Measurements from ENCODE around the gene CDR2. TPM values are rescaled to one million over a fixed set of nuclear protein-coding genes. Genes with fewer than 3 reads are reported as not detected.
"Not testable (repeated sequence)": the region's sequence is repeated elsewhere in the genome, so short reads cannot be mapped to it uniquely, and the experiment has no call there.

The CDR2 gene
- total RNA-seq, 1 donor from 2014 or later, result 28.0 TPM

DNA sequence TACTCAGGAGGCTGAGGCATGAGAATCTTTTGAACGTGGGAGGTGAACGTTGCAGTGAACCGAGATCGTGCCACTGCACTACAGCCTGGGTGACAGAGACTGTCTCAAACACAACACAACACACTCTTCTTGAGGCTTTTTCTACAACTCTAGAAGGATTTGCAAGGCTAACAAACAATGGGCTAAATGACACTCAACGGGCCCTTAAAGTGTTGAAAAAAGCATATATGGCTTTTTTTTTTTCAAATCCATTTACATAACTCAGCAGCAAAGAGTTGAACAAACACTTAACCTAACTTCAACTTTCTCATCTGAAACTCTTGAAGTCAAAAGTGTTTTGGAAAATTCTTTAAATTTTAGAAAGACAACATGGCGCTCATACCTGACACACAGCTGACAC is 22.3 kb downstream of the CDR2 start:
- Histone ChIP-seq H3K36me3 (no peaks in the 10 kb centered on the region), H3K27me3 (no peaks in the 10 kb centered on the region), H3K4me2 (no peak overlapping the region), H4K20me1 (ENCODE audit: low read depth) (no peaks in the 10 kb centered on the region), H3K9ac (no peak overlapping the region), H3F3A (ENCODE audit: low read depth) (peaks cover 5% of the 10 kb centered on the region), H3K4me3 (no peak overlapping the region), H3K79me2 (ENCODE audit: low read depth) (no peaks in the 10 kb centered on the region), H3K9me3 (ENCODE audit: low read depth) (no peaks in the 10 kb centered on the region), H2AFZ (replicated peaks) (no peak overlapping the region), H3K4me1 (no peaks in the 10 kb centered on the region), H3K27ac (no peak overlapping the region)
- DNase-seq (ENCODE audit: low spot score), result no peak
- Mint-ChIP-seq H3K9me3 (no peaks in the 10 kb centered on the region), H3K27ac (no peak overlapping the region), H3K36me3 (peaks cover 30% of the 10 kb centered on the region), H3K4me3 (no peak overlapping the region), H3K4me1 (peaks cover 8% of the 10 kb centered on the region), H3K27me3 (ENCODE audit: insufficient read depth, low read depth) (peaks cover 3% of the 10 kb centered on the region)
- TF ChIP-seq EZH2phosphoT487 (IDR thresholded peaks at IDR 0.05) (no peak), EZH2 (IDR thresholded peaks at IDR 0.05) (no peak)
- TF ChIP-seq, protein P1, sequence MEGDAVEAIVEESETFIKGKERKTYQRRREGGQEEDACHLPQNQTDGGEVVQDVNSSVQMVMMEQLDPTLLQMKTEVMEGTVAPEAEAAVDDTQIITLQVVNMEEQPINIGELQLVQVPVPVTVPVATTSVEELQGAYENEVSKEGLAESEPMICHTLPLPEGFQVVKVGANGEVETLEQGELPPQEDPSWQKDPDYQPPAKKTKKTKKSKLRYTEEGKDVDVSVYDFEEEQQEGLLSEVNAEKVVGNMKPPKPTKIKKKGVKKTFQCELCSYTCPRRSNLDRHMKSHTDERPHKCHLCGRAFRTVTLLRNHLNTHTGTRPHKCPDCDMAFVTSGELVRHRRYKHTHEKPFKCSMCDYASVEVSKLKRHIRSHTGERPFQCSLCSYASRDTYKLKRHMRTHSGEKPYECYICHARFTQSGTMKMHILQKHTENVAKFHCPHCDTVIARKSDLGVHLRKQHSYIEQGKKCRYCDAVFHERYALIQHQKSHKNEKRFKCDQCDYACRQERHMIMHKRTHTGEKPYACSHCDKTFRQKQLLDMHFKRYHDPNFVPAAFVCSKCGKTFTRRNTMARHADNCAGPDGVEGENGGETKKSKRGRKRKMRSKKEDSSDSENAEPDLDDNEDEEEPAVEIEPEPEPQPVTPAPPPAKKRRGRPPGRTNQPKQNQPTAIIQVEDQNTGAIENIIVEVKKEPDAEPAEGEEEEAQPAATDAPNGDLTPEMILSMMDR (IDR thresholded peaks at IDR 0.05), result no peak

DNA sequence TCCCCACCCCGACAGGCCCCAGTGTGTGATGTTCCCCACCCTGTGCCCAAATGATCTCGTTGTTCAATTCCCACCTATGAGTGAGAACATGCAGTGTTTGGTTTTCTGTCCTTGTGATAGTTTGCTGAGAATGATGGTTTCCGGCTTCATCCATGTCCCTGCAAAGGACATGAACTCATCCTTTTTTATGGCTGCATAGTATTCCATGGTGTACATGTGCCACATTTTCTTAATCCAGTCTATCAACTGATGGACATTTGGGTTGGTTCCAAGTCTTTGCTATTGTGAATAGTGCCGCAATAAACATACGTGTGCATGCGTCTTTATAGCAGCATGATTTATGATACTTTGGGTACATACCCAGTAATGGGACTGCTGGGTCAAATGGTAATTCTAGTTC is 23.4 kb downstream of the CDR2 start:
- not testable (repeated sequence) for H4K20me1 ChIP-seq (ENCODE audit: low read depth); H3K27me3 Mint-ChIP-seq (ENCODE audit: insufficient read depth, low read depth); H3K4me2 ChIP-seq; H3K27ac ChIP-seq; H3K9me3 ChIP-seq (ENCODE audit: low read depth); DNase-seq (ENCODE audit: low spot score); H3K9ac ChIP-seq; H3K79me2 ChIP-seq (ENCODE audit: low read depth); H3F3A ChIP-seq (ENCODE audit: low read depth); H3K36me3 ChIP-seq; H3K4me3 ChIP-seq; H3K4me1 Mint-ChIP-seq; H2AFZ ChIP-seq (replicated peaks); H3K4me3 Mint-ChIP-seq; H3K4me1 ChIP-seq; H3K27me3 ChIP-seq; H3K27ac Mint-ChIP-seq; H3K9me3 Mint-ChIP-seq
- H3K36me3 Mint-ChIP-seq, result peaks cover 36% of the 10 kb centered on the region

DNA sequence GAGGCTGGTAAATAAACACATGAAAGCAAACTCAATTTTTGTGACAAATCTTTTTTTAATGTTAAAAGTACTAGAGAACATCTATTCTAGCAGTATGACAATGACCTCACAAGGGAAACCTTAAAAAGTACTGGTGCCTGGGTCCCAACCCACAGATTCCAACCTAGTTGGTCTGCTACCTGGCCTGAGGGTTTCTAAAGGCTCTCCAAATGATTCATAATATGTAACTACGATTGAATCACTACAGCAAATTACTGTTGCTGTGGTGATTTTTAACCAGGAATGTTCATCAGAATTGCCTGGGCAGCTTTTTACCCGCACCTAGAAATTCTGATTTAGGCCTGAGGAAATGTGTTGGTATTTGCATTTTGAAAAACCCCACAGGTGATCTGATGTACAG is 26.1 kb downstream of the CDR2 start:
- H3K4me2 ChIP-seq, result no peak overlapping the region
- peaks cover 3% of the 10 kb centered on the region for H3K27me3 Mint-ChIP-seq (ENCODE audit: insufficient read depth, low read depth)
- H3K4me3 ChIP-seq, result no peak overlapping the region
- no peaks in the 10 kb centered on the region for H3K4me1 ChIP-seq
- no peak for TF ChIP-seq EZH2phosphoT487 (IDR thresholded peaks at IDR 0.05)
- no peak for TF ChIP-seq EZH2 (IDR thresholded peaks at IDR 0.05)
- TF ChIP-seq, protein P1 (IDR thresholded peaks at IDR 0.05), result no peak
- no peak overlapping the region for H3K9ac ChIP-seq
- H2AFZ ChIP-seq (replicated peaks), result no peak overlapping the region
- no peaks in the 10 kb centered on the region for H3K9me3 ChIP-seq (ENCODE audit: low read depth)
- H3K79me2 ChIP-seq (ENCODE audit: low read depth), result no peaks in the 10 kb centered on the region
- H3K4me1 Mint-ChIP-seq, result peaks cover 3% of the 10 kb centered on the region
- DNase-seq (ENCODE audit: low spot score), result no peak
- peaks cover 37% of the 10 kb centered on the region for H3K36me3 Mint-ChIP-seq
- H3K4me3 Mint-ChIP-seq, result no peak overlapping the region
- no peaks in the 10 kb centered on the region for H4K20me1 ChIP-seq (ENCODE audit: low read depth)
- H3K27ac Mint-ChIP-seq, result no peak overlapping the region
- peaks cover 2% of the 10 kb centered on the region for H3F3A ChIP-seq (ENCODE audit: low read depth)
- H3K9me3 Mint-ChIP-seq, result no peaks in the 10 kb centered on the region
- H3K27me3 ChIP-seq, result no peaks in the 10 kb centered on the region
- H3K27ac ChIP-seq, result no peak overlapping the region
- H3K36me3 ChIP-seq, result peaks cover 12% of the 10 kb centered on the region

DNA sequence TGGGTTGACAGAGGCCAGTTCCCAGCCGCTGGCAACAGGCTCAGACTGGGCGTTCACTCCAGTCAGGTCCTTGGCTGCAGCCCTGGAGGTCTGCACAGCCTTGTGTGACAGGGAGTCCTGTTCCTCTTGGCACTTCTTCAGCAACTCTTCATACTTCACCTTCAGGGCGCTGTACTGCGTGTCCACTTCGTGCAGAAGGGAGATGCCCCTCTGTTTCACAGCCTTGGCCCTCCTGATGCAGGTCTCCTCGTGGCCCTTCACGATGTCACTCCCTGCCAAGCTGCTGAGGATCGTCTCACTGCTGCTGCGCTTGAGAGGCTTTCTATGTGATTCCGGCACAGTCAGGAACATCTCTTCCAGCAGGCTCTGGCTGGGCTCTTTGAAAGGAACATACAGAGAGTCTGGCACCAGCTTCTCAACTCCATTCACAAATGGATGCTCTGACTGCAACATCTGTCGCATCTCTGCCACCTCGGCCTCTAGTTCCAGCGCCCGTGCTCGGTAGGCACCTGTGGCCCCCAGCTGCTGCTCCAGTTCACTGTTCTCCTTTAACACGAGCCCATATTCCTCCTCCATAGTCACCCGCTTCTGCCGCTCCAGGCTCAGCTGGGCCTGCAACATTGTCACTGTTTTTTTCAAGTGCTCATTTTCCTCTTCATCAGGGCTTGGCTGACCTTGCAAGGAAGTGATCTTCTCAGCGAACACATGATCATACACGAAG is 27.2 kb downstream of the CDR2 start:
- Mint-ChIP-seq H3K4me3 (no peak overlapping the region), H3K4me1 (no peaks in the 10 kb centered on the region), H3K27ac (no peak overlapping the region), H3K9me3 (no peaks in the 10 kb centered on the region), H3K36me3 (peaks cover 32% of the 10 kb centered on the region), H3K27me3 (ENCODE audit: insufficient read depth, low read depth) (peaks cover 3% of the 10 kb centered on the region)
- Histone ChIP-seq H3K4me3 (no peak overlapping the region), H3K27ac (no peak overlapping the region), H3F3A (ENCODE audit: low read depth) (peaks cover 6% of the 10 kb centered on the region), H3K27me3 (no peaks in the 10 kb centered on the region), H3K9me3 (ENCODE audit: low read depth) (no peaks in the 10 kb centered on the region), H4K20me1 (ENCODE audit: low read depth) (no peaks in the 10 kb centered on the region), H3K4me1 (no peaks in the 10 kb centered on the region), H3K36me3 (peaks cover 12% of the 10 kb centered on the region), H3K4me2 (no peak overlapping the region), H2AFZ (replicated peaks) (no peak overlapping the region), H3K79me2 (ENCODE audit: low read depth) (no peaks in the 10 kb centered on the region), H3K9ac (no peak overlapping the region)
- no peak for TF ChIP-seq EZH2 (IDR thresholded peaks at IDR 0.05)
- TF ChIP-seq, protein P1 (IDR thresholded peaks at IDR 0.05), result no peak
- TF ChIP-seq EZH2phosphoT487 (IDR thresholded peaks at IDR 0.05), result no peak
- DNase-seq (ENCODE audit: low spot score), result no peak

Data from neural progenitor cell (in vitro differentiated cells).